Measurements from ENCODE around the gene NUMBL. TPM values are rescaled to one million over a fixed set of nuclear protein-coding genes. Genes with fewer than 3 reads are reported as not detected.
"Not testable (repeated sequence)": the region's sequence is repeated elsewhere in the genome, so short reads cannot be mapped to it uniquely, and the experiment has no call there.

The NUMBL gene
- polyA plus RNA-seq, 1 experiment = 29.4 TPM

DNA sequence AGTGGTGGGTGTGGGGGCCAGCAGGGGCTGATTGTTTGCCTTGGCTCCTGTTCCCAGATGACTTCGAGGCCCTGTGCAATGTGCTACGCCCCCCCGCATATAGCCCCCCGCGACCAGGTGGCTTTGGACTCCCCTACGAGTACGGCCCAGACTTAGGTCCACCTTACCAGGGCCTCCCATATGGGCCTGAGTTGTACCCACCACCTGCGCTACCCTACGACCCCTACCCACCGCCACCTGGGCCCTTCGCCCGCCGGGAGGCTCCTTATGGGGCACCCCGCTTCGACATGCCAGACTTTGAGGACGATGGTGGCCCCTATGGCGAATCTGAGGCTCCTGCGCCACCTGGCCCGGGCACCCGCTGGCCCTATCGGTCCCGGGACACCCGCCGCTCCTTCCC, 63.5 kb downstream of the NUMBL start:
- DNase-seq (ENCODE audit: low read depth, low spot score) = no peak
- POLR2A ChIA-PET = interaction anchor here (0.6 to 1.4 kb wide), 3 partner anchors 11 to 23 kb away, joined by 3 to 7 read pairs (median 3); no protein-coding TSS in a partner anchor
- H3K27me3 ChIP-seq (ENCODE audit: control insufficient read depth, insufficient read depth, low read length) = no peaks in the 10 kb centered on the region
- H3K9me3 ChIP-seq (ENCODE audit: control insufficient read depth, insufficient read depth, low read length) = no peaks in the 10 kb centered on the region; the same call in 1 of the 2 replicates
- TF ChIP-seq, protein P1, sequence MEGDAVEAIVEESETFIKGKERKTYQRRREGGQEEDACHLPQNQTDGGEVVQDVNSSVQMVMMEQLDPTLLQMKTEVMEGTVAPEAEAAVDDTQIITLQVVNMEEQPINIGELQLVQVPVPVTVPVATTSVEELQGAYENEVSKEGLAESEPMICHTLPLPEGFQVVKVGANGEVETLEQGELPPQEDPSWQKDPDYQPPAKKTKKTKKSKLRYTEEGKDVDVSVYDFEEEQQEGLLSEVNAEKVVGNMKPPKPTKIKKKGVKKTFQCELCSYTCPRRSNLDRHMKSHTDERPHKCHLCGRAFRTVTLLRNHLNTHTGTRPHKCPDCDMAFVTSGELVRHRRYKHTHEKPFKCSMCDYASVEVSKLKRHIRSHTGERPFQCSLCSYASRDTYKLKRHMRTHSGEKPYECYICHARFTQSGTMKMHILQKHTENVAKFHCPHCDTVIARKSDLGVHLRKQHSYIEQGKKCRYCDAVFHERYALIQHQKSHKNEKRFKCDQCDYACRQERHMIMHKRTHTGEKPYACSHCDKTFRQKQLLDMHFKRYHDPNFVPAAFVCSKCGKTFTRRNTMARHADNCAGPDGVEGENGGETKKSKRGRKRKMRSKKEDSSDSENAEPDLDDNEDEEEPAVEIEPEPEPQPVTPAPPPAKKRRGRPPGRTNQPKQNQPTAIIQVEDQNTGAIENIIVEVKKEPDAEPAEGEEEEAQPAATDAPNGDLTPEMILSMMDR (IDR thresholded peaks at IDR 0.05; ENCODE audit: low read depth, low read length) = no peak
- no peak overlapping the region for H3K27ac ChIP-seq (ENCODE audit: low read depth, low read length)
- no peak overlapping the region for H3K4me3 ChIP-seq (ENCODE audit: low read depth, low read length)
- CTCF ChIA-PET = no interaction called here

DNA sequence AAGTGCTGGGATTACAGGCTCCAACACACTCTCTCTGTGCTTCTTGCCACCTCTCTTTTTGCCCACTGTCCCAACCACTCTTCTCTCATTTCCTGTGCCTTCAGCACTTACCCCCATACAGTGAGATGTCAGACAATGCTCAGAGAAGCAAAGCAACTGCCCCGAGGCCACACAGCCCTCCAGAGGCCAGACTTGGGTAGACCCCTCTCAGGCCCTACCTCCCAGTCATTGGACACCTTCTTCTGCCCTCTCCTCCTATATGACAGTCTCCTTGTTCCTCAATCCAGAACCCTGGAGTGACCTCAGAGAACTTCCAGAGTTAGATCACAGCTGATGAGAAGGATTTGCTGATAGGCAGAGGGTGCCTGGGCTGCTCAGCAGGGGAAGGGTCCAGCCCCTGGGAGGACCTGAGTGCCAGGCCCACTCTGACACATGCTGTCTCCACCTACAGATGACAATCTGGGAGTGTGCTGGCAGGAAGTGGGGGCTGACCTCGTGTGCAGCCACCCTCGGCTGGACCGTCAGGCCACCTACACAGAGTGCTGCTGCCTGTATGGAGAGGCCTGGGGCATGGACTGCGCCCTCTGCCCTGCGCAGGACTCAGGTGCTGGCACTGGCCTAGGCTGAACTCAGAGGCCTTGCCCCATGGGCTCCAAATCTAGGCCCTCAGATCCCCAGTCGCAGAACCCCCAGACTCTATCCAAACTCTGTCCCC, 64.9 kb downstream of the NUMBL start:
- POLR2A ChIA-PET = no interaction called here
- DNase-seq (ENCODE audit: low read depth, low spot score) = no peak
- Histone ChIP-seq H3K27me3 (ENCODE audit: control insufficient read depth, insufficient read depth, low read length) (no peaks in the 10 kb centered on the region), H3K9me3 (ENCODE audit: control insufficient read depth, insufficient read depth, low read length) (no peaks in the 10 kb centered on the region; the same call in 1 of the 2 replicates), H3K4me3 (ENCODE audit: low read depth, low read length) (no peak overlapping the region), H3K27ac (ENCODE audit: low read depth, low read length) (peak overlapping the region; percentile 11)
- CTCF ChIA-PET = interaction anchor here (1.6 kb wide), 1 partner anchor 8 kb away, joined by 18 read pairs; no protein-coding TSS in a partner anchor
- TF ChIP-seq, protein P1 (IDR thresholded peaks at IDR 0.05; ENCODE audit: low read depth, low read length) = no peak

DNA sequence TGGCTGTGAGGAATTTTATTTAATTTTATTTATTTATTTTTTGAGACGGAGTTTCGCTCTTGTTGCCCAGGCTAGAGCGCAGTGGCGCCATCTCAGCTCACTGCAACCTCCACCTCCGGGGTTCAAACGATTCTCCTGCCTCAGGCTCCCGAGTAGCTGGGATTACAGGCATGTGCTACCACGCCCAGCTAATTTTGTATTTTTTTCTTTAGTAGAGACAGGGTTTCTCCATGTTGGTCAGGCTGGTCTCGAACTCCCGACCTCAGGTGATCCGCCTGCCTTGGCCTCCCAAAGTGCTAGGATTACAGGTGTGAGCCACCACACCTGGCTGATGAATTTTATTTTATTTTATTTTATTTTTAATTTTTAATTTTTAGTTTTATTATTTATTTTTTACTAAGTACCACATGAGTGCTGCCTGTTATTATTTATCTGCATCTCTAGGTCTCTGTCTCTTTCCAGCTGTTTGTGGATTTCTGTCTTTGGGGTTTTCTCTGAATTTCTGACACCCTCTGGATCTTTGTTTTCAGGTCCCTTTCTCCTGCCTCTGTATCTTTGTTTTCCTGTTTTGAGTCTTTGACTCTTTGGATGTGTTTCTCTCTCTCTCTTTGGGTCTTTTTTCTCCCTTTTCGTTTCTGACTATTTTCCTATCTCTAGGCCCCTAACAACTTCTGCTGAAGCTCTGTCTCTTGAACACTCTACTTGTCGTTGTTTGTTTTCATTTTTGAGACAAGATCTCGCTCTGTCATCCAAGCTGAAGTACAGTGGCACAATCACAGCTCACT, 65.9 kb downstream of the NUMBL start:
- ChIA-PET CTCF (interaction anchor here (1.6 kb wide), 1 partner anchor 9 kb away, joined by 18 read pairs; no protein-coding TSS in a partner anchor), POLR2A (interaction anchor here (0.9 kb wide), 1 partner anchor 21 kb away, joined by 3 read pairs; no protein-coding TSS in a partner anchor)
- not testable (repeated sequence) for H3K27ac ChIP-seq (ENCODE audit: low read depth, low read length)

DNA sequence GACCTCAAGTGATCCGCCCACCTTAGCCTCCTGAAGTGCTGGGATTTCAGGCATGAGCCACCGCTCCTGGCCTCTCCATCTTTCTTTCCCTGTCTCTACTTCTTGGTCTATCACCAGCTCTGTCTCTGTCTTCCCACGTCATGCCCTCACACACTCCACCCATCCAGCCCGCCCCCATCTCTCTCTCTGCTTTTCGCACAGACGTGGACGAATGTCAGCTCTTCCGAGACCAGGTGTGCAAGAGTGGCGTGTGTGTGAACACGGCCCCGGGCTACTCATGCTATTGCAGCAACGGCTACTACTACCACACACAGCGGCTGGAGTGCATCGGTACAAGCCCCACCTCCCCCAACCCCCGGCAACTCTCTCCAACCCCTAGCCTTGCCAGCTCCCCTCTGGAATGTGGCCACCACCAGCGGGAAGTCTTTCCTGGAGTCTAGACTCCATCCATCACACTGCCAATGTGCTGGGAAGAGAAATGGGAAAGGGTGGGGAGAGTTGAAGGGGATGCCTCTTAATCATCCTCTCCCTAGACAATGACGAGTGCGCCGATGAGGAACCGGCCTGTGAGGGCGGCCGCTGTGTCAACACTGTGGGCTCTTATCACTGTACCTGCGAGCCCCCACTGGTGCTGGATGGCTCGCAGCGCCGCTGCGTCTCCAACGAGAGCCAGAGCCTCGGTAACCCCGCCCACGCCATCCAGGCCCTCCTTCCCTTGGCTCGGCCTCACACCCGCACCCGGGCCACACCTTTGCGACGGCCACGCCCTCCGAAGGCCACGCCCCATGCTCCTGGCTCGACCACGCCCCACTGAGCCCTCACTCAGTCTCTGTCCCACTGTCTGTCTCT, 66.8 kb downstream of the NUMBL start:
- Histone ChIP-seq H3K9me3 (ENCODE audit: control insufficient read depth, insufficient read depth, low read length) (no peaks in the 10 kb centered on the region; the same call in 1 of the 2 replicates), H3K27me3 (ENCODE audit: control insufficient read depth, insufficient read depth, low read length) (no peaks in the 10 kb centered on the region), H3K4me3 (ENCODE audit: low read depth, low read length) (no peak overlapping the region), H3K27ac (ENCODE audit: low read depth, low read length) (no peak overlapping the region)
- ChIA-PET CTCF (interaction anchor here (1.6 to 5.4 kb wide), 2 partner anchors 10 to 11 kb away, joined by 18 to 117 read pairs; no protein-coding TSS in a partner anchor), POLR2A (interaction anchor here (0.8 to 1.3 kb wide), 2 partner anchors 9 to 20 kb away, joined by 3 to 5 read pairs; no protein-coding TSS in a partner anchor)
- DNase-seq (ENCODE audit: low read depth, low spot score) = no peak
- TF ChIP-seq, protein P1 (IDR thresholded peaks at IDR 0.05; ENCODE audit: low read depth, low read length) = no peak

More for the DNA sequence above, 65.9 kb downstream of the NUMBL start:
- H3K4me3 ChIP-seq (ENCODE audit: low read depth, low read length); H3K9me3 ChIP-seq (ENCODE audit: control insufficient read depth, insufficient read depth, low read length); DNase-seq (ENCODE audit: low read depth, low spot score); H3K27me3 ChIP-seq (ENCODE audit: control insufficient read depth, insufficient read depth, low read length): not testable (repeated sequence)

DNA sequence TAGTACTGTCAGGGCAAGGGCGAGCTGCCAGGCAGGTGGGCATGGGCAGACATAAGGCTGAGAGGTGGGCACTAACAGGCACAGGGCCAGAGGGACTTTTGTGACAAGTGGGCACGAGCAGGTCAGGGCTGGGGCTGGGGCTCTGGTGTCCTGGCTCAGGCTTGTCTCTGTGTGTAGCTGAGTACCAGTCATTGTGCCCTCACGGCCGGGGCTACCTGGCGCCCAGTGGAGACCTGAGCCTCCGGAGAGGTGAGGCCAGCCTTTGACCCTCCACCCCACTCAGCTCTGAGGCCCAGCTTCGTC, 67.7 kb downstream of the NUMBL start:
- POLR2A ChIA-PET = interaction anchor here (0.6 to 1.3 kb wide), 3 partner anchors 8 to 23 kb away, joined by 3 to 12 read pairs (median 5); no protein-coding TSS in a partner anchor
- Histone ChIP-seq H3K27ac (ENCODE audit: low read depth, low read length) (no peak overlapping the region), H3K9me3 (ENCODE audit: control insufficient read depth, insufficient read depth, low read length) (no peaks in the 10 kb centered on the region; the same call in 1 of the 2 replicates), H3K27me3 (ENCODE audit: control insufficient read depth, insufficient read depth, low read length) (no peaks in the 10 kb centered on the region), H3K4me3 (ENCODE audit: low read depth, low read length) (no peak overlapping the region)
- TF ChIP-seq, protein P1 (IDR thresholded peaks at IDR 0.05; ENCODE audit: low read depth, low read length) = no peak
- CTCF ChIA-PET = interaction anchor here (5.4 kb wide), 1 partner anchor 12 kb away, joined by 117 read pairs; no protein-coding TSS in a partner anchor
- no peak for DNase-seq (ENCODE audit: low read depth, low spot score)

All from AG04450 (cell line).